GM21528 (cell line): ENCODE data around the gene TMOD1.
A peak's percentile ranks its signal among the peaks of the same experiment; 100 is the strongest.
"Not testable (repeated sequence)": the region's sequence is repeated elsewhere in the genome, so short reads cannot be mapped to it uniquely, and the experiment has no call there.

ENCODE experiments used
- ATAC-seq: cut with Tn5 transposase; IDR thresholded peaks from one replicate; pipeline ENCODE4 v1.9.1; 2021; ENCODE audit warnings: mild to moderate bottlenecking, moderate library complexity; ENCODE audit not compliant: unreplicated experiment, low FRiP score

TMOD1 gene

GRCh38 chr9:97501177-97501971, at the start of gene TMOD1:
TMOD1 (plus strand) TSS chr9:97501666; CDS start chr9:97524189, 22,523 bp downstream.
- peak; percentile 58 for ATAC-seq

GRCh38 chr9:97453573-97453972, 47.9 kb upstream of the TMOD1 start:
- ATAC-seq = not testable (repeated sequence)

- ATAC-seq = not testable (repeated sequence)
These were observed 44.6 kb upstream of the TMOD1 start for GRCh38 chr9:97456841-97457240.

- no peak for ATAC-seq
These were observed 42.1 kb upstream of the TMOD1 start for GRCh38 chr9:97459326-97459725.

GRCh38 chr9:97462159-97462558, 39.3 kb upstream of the TMOD1 start:
- ATAC-seq = no peak

- no peak for ATAC-seq
These were observed 38.6 kb upstream of the TMOD1 start for GRCh38 chr9:97462914-97463313.

- ATAC-seq = peak; percentile 79
These were observed 32.6 kb upstream of the TMOD1 start for GRCh38 chr9:97468658-97469448.

GRCh38 chr9:97470076-97470475, 31.4 kb upstream of the TMOD1 start:
- ATAC-seq = no peak

GRCh38 chr9:97473717-97474116, 27.7 kb upstream of the TMOD1 start:
- ATAC-seq = no peak

GRCh38 chr9:97474372-97474925, 27.0 kb upstream of the TMOD1 start:
- ATAC-seq = no peak

- no peak for ATAC-seq
These were observed 26.4 kb upstream of the TMOD1 start for GRCh38 chr9:97475059-97475458.

- no peak for ATAC-seq
These were observed 23.0 kb upstream of the TMOD1 start for GRCh38 chr9:97478301-97478981.

GRCh38 chr9:97479496-97480159, 21.8 kb upstream of the TMOD1 start:
- no peak for ATAC-seq

GRCh38 chr9:97480174-97480573, 21.3 kb upstream of the TMOD1 start:
- no peak for ATAC-seq

GRCh38 chr9:97480749-97481148, 20.7 kb upstream of the TMOD1 start:
- no peak for ATAC-seq

GRCh38 chr9:97484134-97484533, 17.3 kb upstream of the TMOD1 start:
- no peak for ATAC-seq

GRCh38 chr9:97487107-97487506, 14.4 kb upstream of the TMOD1 start:
- no peak for ATAC-seq

GRCh38 chr9:97487861-97488260, 13.6 kb upstream of the TMOD1 start:
- no peak for ATAC-seq

- no peak for ATAC-seq
These were observed 10.1 kb upstream of the TMOD1 start for GRCh38 chr9:97491216-97491999.
